ENCODE data around the gene IER5L.

DNA sequence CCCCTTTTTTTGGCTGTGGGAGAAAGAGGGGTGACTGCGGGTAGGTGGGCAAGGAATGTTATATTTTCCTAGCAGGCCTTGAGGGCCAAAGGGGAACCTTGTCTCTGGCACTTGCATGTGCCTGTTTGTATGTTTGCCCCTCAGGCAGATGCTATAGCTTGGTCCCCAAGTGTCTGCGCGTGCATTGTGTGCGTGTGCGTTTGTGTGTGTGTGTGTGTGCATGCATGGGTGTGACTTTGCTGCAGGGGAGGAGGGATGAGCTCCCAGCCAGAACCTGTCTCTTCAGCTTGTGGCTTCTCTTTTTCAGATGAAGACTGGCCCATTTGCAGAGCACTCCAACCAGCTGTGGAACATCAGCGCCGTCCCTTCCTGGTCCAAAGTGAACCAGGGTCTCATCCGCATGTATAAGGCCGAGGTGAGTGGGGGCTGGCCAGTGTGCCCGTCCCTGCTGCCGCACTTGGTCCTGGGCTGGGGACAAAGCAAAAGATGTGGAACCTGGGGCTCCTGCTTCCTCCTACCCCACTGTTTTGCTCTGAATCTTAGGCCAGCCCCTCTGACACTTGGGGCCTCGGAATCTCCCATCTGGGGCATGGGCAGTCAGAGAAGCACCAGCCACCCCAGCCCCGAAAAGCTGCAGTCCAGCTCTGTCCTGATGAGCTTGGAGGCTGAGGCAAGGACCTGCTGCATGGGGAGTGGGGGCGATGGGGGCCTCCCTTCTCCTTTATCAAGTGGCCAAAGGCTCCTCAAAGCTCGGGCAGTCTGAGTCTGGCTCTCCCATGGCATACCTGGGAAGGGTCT lies 35.7 kb downstream of the IER5L start:
- TF ChIP-seq, protein P1, sequence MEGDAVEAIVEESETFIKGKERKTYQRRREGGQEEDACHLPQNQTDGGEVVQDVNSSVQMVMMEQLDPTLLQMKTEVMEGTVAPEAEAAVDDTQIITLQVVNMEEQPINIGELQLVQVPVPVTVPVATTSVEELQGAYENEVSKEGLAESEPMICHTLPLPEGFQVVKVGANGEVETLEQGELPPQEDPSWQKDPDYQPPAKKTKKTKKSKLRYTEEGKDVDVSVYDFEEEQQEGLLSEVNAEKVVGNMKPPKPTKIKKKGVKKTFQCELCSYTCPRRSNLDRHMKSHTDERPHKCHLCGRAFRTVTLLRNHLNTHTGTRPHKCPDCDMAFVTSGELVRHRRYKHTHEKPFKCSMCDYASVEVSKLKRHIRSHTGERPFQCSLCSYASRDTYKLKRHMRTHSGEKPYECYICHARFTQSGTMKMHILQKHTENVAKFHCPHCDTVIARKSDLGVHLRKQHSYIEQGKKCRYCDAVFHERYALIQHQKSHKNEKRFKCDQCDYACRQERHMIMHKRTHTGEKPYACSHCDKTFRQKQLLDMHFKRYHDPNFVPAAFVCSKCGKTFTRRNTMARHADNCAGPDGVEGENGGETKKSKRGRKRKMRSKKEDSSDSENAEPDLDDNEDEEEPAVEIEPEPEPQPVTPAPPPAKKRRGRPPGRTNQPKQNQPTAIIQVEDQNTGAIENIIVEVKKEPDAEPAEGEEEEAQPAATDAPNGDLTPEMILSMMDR (IDR thresholded peaks at IDR 0.05), result no peak
- no peak for TF ChIP-seq POLR2A (IDR thresholded peaks at IDR 0.05)
